Stimulated activated effector memory CD8-positive, alpha-beta T cell treated with anti-CD3 and anti-CD28 coated beads, Interleukin-12 subunit alpha, Interleukin-12 subunit beta, amount 100 ng/mL, for 72 hours (primary cell): ENCODE measurements around the gene DUSP10.

ENCODE experiments used
- ATAC-seq: fragments of 150-1000 bp; cut with Tn5 transposase; 2 replicates; pipeline ENCODE4 v1.10.0; 2021
- DNase-seq, 2 donors: peaks; one replicate each; pipeline ENCODE4 v3.0.0; 2021 to 2022; ENCODE audit warnings: low spot score in 2 of 2
- H3K27ac Mint-ChIP-seq: one replicate; pipeline ENCODE4 v1.8.0; 2022; ENCODE audit warnings: mild to moderate bottlenecking, mixed read lengths
- H3K36me3 Mint-ChIP-seq: one replicate; pipeline ENCODE4 v1.8.0; 2022; ENCODE audit warnings: mild to moderate bottlenecking, mixed read lengths
- H3K4me1 Mint-ChIP-seq: one replicate; pipeline ENCODE4 v1.8.0; 2022; ENCODE audit warnings: mixed read lengths
- H3K4me3 Mint-ChIP-seq: one replicate; pipeline ENCODE4 v1.8.0; 2022; ENCODE audit warnings: mild to moderate bottlenecking, mixed read lengths
- H3K9me3 Mint-ChIP-seq: one replicate; pipeline ENCODE4 v1.8.0; 2022; ENCODE audit warnings: mixed read lengths

Gene DUSP10

GRCh38 chr1:221748981-221749380 lies 7.1 kb upstream of the DUSP10 start:
- peaks cover 12% of the 10 kb centered on the region for H3K4me1 Mint-ChIP-seq
- H3K36me3 Mint-ChIP-seq = peaks cover 2% of the 10 kb centered on the region
- H3K27ac Mint-ChIP-seq = no peak overlapping the region
- no peak for DNase-seq
- H3K9me3 Mint-ChIP-seq = no peaks in the 10 kb centered on the region
- no peak overlapping the region for H3K4me3 Mint-ChIP-seq
- ATAC-seq = no peak

- Mint-ChIP-seq H3K4me3 (no peak overlapping the region), H3K4me1 (peaks cover 12% of the 10 kb centered on the region), H3K36me3 (no peaks in the 10 kb centered on the region), H3K27ac (no peak overlapping the region), H3K9me3 (no peaks in the 10 kb centered on the region)
- DNase-seq (no peak), ATAC-seq (no peak)
Measured at GRCh38 chr1:221747839-221748238, 6.0 kb upstream of the DUSP10 start.

DNA sequence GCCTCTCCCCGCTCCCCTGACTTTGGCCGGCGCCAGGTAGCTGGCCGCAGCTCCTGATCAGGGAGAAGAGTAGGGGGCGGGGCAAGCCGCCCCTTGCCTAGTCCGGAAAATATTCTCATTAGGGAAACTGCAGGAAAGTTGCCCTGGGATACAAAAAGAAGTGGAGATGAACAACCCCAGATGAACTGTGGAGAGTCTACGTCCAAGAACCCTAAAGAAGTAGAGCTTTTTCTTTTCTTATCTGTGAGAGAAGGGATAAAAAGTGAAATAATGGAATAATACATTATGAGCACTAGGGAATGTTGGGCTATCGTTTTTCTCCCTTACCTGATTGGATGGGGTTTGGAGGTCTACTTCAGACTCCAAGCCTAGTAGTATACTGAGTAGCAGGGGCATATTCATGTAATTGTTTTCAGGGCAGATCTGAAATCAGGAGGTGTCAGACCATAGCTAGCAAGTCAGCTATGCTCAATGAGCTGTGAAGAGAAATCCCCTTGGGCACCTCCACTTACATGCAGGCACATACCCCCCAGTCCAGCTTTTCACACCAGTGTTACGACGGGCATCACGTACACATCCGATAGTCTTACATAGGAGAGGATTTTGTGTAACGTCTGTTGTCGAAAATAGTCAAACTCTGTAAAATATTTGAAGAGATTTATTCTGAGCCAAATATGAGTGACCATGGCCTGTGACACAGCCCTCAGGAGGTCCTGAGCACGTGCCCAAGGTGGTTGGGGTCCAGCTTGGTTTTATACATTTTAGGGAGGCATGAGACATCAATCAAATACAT lies 1.7 kb upstream of the DUSP10 start:
- Mint-ChIP-seq H3K36me3 (peaks cover 8% of the 10 kb centered on the region), H3K4me1 (peaks cover 12% of the 10 kb centered on the region), H3K9me3 (no peaks in the 10 kb centered on the region), H3K27ac (no peak overlapping the region), H3K4me3 (no peak overlapping the region)
- no peak for DNase-seq
- ATAC-seq = no peak

- peaks cover 17% of the 10 kb centered on the region for H3K36me3 Mint-ChIP-seq
- DNase-seq (peak; percentile 75 to 92), ATAC-seq (peak; percentile 73)
- no peaks in the 10 kb centered on the region for H3K9me3 Mint-ChIP-seq
- H3K4me1 Mint-ChIP-seq = peaks cover 16% of the 10 kb centered on the region
- H3K27ac Mint-ChIP-seq = no peak overlapping the region
- H3K4me3 Mint-ChIP-seq = no peak overlapping the region
Measured at GRCh38 chr1:221742555-221743415, 896 bp upstream of the DUSP10 start.

GRCh38 chr1:221740993-221741702 lies 741 bp downstream of the DUSP10 start:
- peaks cover 24% of the 10 kb centered on the region for H3K4me1 Mint-ChIP-seq
- no peak overlapping the region for H3K4me3 Mint-ChIP-seq
- H3K27ac Mint-ChIP-seq = no peak overlapping the region
- peak in 1 of 2 donors; percentile 65 for DNase-seq
- no peaks in the 10 kb centered on the region for H3K9me3 Mint-ChIP-seq
- no peak for ATAC-seq
- peaks cover 33% of the 10 kb centered on the region for H3K36me3 Mint-ChIP-seq

DNA sequence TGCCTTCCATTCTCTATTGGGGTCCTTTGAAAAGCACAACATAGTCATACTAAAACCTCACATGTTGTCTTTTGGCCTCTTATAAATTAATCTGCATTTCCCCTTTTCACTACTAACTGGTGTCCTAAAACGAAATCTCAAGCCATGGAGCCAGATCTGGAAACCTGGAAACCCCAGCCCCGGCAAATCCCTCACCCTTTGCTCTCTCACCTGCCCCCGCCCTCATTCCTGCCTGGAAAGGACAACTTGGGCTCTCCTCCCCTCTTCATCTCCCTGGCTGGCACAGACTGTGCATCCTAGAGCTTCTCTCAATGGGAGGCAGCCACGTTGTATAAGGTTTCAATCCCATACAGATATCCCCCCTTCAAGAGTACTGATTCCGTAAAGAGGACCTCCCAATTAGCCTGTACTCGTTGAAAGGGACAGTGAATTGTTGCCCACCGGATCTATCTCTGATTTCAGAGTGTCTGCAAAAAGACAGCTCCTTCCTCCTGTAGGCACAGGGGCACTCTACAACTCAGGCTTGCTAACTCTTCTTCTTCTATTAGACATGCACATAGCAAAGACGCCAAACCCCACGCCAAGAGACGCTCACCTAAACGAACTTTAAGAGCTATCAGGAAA lies 1.4 kb downstream of the DUSP10 start:
- Mint-ChIP-seq H3K36me3 (peaks cover 38% of the 10 kb centered on the region), H3K27ac (no peak overlapping the region), H3K4me3 (no peak overlapping the region), H3K9me3 (no peaks in the 10 kb centered on the region), H3K4me1 (peaks cover 24% of the 10 kb centered on the region)
- DNase-seq = no peak
- no peak for ATAC-seq

- no peak overlapping the region for H3K4me3 Mint-ChIP-seq
- H3K9me3 Mint-ChIP-seq = no peaks in the 10 kb centered on the region
- peak overlapping the region; percentile 41 for H3K27ac Mint-ChIP-seq
- H3K36me3 Mint-ChIP-seq = peaks cover 39% of the 10 kb centered on the region
- H3K4me1 Mint-ChIP-seq = peaks cover 30% of the 10 kb centered on the region
- ATAC-seq (no peak), DNase-seq (no peak)
Measured at GRCh38 chr1:221739677-221740025, 2.2 kb downstream of the DUSP10 start.

- DNase-seq = no peak
- Mint-ChIP-seq H3K9me3 (no peaks in the 10 kb centered on the region), H3K36me3 (peaks cover 39% of the 10 kb centered on the region), H3K4me3 (no peak overlapping the region), H3K4me1 (peaks cover 33% of the 10 kb centered on the region), H3K27ac (peak overlapping the region; percentile 41)
- no peak for ATAC-seq
Measured at GRCh38 chr1:221739018-221739676, 2.7 kb downstream of the DUSP10 start.

DNA sequence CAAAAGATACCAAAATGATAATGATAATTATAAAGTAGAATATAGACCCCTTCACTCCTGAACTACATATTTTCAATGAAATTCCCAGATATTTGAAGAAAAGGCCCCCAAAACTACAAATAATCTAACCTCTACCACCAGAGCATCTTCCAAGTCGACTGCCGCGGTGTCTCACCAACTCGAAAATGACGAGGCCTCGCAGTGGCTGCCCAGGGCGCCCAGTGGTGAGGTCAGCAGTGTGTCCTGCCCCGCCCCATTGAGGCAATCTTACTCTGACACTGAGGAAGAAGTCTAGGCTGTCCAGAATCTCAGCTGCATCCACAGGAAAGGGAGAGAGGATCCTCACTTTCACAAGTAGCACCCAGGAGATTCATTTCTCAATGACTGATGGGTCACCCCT lies 5.2 kb downstream of the DUSP10 start:
- Mint-ChIP-seq H3K4me3 (no peak overlapping the region), H3K4me1 (peaks cover 40% of the 10 kb centered on the region), H3K36me3 (peaks cover 39% of the 10 kb centered on the region), H3K9me3 (no peaks in the 10 kb centered on the region), H3K27ac (no peak overlapping the region)
- no peak for DNase-seq
- no peak for ATAC-seq

DNA sequence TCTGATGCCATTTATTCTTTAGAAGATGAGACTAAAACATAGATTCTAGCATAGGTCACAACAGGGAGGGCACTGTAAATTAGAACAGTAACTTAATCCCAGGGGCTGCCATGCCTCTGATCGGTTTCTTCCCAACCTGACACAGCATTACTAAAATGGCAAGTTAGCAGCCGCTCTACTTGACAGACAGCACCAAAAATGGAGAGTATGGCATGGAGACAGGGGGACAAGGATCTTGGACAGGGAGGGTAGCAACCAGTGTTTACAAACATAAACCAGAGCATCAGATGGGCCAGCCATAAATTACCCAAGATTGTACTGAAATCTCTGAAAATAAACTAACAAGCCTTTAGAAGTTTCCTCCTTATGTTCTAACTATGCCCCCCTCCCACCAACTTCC lies 5.9 kb downstream of the DUSP10 start:
- ATAC-seq = no peak
- H3K36me3 Mint-ChIP-seq = peaks cover 39% of the 10 kb centered on the region
- no peak for DNase-seq
- H3K4me3 Mint-ChIP-seq = no peak overlapping the region
- peak overlapping the region; percentile 23 for H3K27ac Mint-ChIP-seq
- H3K9me3 Mint-ChIP-seq = no peaks in the 10 kb centered on the region
- H3K4me1 Mint-ChIP-seq = peaks cover 42% of the 10 kb centered on the region

- Mint-ChIP-seq H3K36me3 (peaks cover 36% of the 10 kb centered on the region), H3K27ac (no peak overlapping the region), H3K4me1 (peaks cover 50% of the 10 kb centered on the region), H3K9me3 (no peaks in the 10 kb centered on the region), H3K4me3 (no peak overlapping the region)
- DNase-seq = no peak
- ATAC-seq = no peak
Measured at GRCh38 chr1:221734187-221734586, 7.7 kb downstream of the DUSP10 start.

DNA sequence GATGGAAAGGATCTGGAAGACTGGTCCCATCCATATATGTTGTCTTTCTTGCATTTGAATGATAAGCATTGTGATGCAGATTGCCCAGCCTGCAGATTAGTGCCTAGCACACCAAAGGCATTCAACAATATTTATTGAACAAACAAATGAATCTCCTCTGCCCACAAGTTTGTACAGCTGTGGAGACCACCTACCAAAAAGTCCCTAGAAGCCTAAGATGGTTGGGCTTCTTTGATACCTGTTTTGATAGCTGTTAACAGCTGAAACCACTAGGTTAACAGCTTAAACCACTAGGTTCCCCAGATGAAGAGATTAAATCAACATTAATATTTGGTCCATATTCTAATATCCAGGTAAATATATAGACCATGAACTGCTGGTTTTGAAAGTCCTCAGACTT lies 9.8 kb downstream of the DUSP10 start:
- Mint-ChIP-seq H3K36me3 (peaks cover 15% of the 10 kb centered on the region), H3K4me1 (peaks cover 61% of the 10 kb centered on the region), H3K4me3 (no peak overlapping the region), H3K27ac (no peak overlapping the region), H3K9me3 (no peaks in the 10 kb centered on the region)
- no peak for ATAC-seq
- no peak for DNase-seq

GRCh38 chr1:221729771-221730330 lies 12.0 kb downstream of the DUSP10 start:
- DNase-seq = no peak
- H3K36me3 Mint-ChIP-seq = peaks cover 2% of the 10 kb centered on the region
- H3K9me3 Mint-ChIP-seq = no peaks in the 10 kb centered on the region
- peaks cover 74% of the 10 kb centered on the region for H3K4me1 Mint-ChIP-seq
- no peak overlapping the region for H3K4me3 Mint-ChIP-seq
- H3K27ac Mint-ChIP-seq = peak overlapping the region; percentile 20
- no peak for ATAC-seq

DNA sequence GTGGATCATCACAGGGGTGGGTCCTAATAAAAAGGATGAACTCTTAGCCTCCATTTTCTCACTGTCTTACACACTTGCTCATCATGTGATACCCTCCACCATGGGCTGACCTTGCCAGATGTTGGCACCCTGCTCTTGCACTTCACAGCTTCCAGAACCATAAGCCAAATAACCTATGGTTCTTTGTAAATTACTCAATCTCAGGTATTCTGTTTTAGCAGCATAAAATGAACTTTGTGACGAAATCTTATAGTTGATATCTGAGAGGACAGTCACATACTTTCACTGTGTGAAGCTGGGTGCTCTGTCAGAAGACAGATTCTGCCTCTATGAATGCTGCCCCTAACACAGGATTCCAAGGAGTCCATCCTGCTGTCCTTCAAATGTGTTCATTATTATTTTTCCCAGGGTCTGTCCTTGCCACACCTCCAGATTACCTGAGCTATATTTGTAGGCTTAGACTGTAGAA lies 13.8 kb downstream of the DUSP10 start:
- ATAC-seq (no peak), DNase-seq (no peak)
- Mint-ChIP-seq H3K36me3 (peaks cover 5% of the 10 kb centered on the region), H3K27ac (peak overlapping the region; percentile 94), H3K4me1 (peaks cover 71% of the 10 kb centered on the region), H3K9me3 (no peaks in the 10 kb centered on the region), H3K4me3 (peak overlapping the region; percentile 66)
